ENCODE measurements around the gene UGGT2. TPM values are rescaled to one million over a fixed set of nuclear protein-coding genes. Genes with fewer than 3 reads are reported as not detected.
"Not testable (repeated sequence)": the region's sequence is repeated elsewhere in the genome, so short reads cannot be mapped to it uniquely, and the experiment has no call there.

Gene UGGT2
- total RNA-seq, 4 donors from 2014 or later, result 7.7 to 35.3 (median 11.1) TPM

DNA sequence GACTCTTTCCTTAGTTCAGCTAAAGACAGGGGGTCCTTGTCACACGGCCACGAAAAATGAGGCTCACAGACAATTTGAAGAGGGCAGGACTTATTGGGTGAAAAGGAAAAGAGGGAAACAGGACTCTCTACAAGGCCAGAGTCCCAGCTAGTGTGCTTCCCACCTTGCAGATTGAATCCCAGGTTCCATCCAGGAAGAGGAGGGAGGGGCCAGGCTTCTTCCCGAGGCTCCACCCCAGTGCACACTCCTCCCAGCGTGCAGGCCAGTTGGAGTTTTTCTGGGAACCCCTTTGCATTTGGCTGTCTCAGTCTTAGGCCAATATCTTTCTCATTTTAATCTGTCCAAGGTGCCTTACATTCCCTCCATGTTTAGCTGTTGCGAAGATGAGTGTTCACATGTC is 269.5 kb downstream of the UGGT2 start:
- Histone ChIP-seq H3K27ac (no peak overlapping the region), H3K36me3 (peaks cover 0 to 64% (median 0%) of the 10 kb centered on the region in 3 donors), H3K9me3 (peaks cover 0 to 4% (median 0%) of the 10 kb centered on the region in 3 donors), H3K27me3 (no peaks in the 10 kb centered on the region), H3K4me1 (peaks cover 0 to 13% (median 7%) of the 10 kb centered on the region in 3 donors), H3K4me3 (no peak overlapping the region)
- DNase-seq, result no peak
- intact Hi-C loops (cut with DNase I), result no loop called here
- TF ChIP-seq, protein P1, sequence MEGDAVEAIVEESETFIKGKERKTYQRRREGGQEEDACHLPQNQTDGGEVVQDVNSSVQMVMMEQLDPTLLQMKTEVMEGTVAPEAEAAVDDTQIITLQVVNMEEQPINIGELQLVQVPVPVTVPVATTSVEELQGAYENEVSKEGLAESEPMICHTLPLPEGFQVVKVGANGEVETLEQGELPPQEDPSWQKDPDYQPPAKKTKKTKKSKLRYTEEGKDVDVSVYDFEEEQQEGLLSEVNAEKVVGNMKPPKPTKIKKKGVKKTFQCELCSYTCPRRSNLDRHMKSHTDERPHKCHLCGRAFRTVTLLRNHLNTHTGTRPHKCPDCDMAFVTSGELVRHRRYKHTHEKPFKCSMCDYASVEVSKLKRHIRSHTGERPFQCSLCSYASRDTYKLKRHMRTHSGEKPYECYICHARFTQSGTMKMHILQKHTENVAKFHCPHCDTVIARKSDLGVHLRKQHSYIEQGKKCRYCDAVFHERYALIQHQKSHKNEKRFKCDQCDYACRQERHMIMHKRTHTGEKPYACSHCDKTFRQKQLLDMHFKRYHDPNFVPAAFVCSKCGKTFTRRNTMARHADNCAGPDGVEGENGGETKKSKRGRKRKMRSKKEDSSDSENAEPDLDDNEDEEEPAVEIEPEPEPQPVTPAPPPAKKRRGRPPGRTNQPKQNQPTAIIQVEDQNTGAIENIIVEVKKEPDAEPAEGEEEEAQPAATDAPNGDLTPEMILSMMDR (IDR thresholded peaks at IDR 0.05), result no peak
- no peak for TF ChIP-seq POLR2A (IDR thresholded peaks at IDR 0.05)
- 90 to 96% methylated on average over 3 to 5 of the region's 5 CpGs for WGBS, 2 donors

DNA sequence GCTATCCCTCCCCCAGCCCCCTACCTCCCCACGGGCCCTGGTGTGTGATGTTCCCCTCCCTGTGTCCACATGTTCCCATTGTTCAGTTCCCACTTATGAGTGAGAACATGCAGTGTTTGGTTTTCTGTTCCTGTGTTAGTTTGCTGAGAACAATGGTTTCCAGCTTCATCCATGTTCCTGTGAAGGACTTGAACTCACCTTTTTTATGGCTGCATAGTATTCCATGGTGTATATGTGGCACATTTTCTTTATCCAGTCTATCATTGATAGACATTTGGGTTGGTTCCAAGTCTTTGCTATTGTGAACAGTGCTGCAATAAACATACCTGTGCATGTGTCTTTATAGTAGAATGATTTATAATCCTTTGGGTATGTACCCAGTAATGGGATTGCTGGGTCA is 271.3 kb downstream of the UGGT2 start:
- not testable (repeated sequence) for H3K4me3 ChIP-seq

DNA sequence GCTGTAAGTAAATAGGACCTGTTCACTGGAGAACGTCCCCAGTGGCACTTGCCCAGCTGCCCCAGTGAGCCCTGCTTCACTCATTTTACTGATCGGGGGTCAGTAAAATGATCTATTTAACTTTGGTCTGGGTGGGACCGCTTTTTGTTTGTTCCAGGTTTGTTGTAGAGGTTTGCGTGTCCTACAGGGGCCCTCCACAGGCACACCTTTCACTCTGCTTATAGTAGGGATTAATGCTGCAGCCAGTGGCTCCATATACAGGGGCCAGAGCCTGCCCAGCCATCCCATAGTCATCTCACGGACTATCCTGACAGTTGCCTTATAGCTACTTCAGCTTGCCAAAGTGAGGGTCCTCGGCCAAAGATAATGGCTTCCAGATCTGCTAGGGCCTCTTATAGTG is 272.2 kb downstream of the UGGT2 start:
- H3K4me1 ChIP-seq, result peaks cover 0 to 13% (median 7%) of the 10 kb centered on the region in 3 donors
- WGBS, 2 donors, result 93 to 97% methylated on average over 6 of the region's 6 CpGs
- DNase-seq, result no peak
- peaks cover 0 to 4% (median 0%) of the 10 kb centered on the region in 3 donors for H3K9me3 ChIP-seq
- H3K27ac ChIP-seq, result no peak overlapping the region
- H3K4me3 ChIP-seq, result no peak overlapping the region
- intact Hi-C loops (cut with DNase I), result no loop called here
- H3K27me3 ChIP-seq, result no peaks in the 10 kb centered on the region
- TF ChIP-seq, protein P1 (IDR thresholded peaks at IDR 0.05), result no peak
- TF ChIP-seq POLR2A (IDR thresholded peaks at IDR 0.05), result no peak
- peaks cover 0 to 57% (median 0%) of the 10 kb centered on the region in 3 donors for H3K36me3 ChIP-seq

More for the DNA sequence above, 271.3 kb downstream of the UGGT2 start:
- H3K27me3 ChIP-seq; H3K9me3 ChIP-seq; intact Hi-C loops (cut with DNase I); H3K27ac ChIP-seq; DNase-seq: not testable (repeated sequence)
- 63% methylated on average over 1 of the region's 1 CpG; no CpG with 5 or more reads in 1 of the 2 donors for WGBS, 2 donors
- H3K36me3 ChIP-seq, result peaks cover 0 to 60% (median 0%) of the 10 kb centered on the region in 3 donors
- peaks cover 0 to 13% (median 7%) of the 10 kb centered on the region in 3 donors for H3K4me1 ChIP-seq

DNA sequence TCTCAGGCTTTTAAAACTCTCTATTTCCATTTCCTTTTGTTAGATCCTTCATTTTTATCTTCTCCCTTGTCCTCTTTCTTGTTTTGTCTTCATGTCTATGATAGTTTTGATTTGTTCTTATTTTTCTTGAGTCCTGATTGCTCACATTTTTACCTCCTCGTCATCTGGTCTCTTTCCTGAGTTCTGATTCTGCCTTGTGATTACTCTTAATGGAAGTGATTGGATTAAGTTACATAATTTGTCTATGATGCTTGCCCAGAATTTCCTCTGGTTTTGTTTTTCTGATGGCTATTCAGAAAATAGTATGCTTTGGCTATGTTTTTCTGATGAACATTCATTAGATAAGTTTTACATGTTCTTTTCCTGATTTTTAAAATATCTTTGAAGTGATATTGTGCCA is 273.7 kb downstream of the UGGT2 start:
- Histone ChIP-seq H3K9me3 (peaks cover 0 to 4% (median 0%) of the 10 kb centered on the region in 3 donors), H3K4me3 (no peak overlapping the region), H3K4me1 (peaks cover 0 to 10% (median 3%) of the 10 kb centered on the region in 3 donors), H3K27me3 (no peaks in the 10 kb centered on the region), H3K27ac (no peak overlapping the region), H3K36me3 (peaks cover 0 to 59% (median 0%) of the 10 kb centered on the region in 3 donors)
- intact Hi-C loops (cut with DNase I), result no loop called here
- no peak for DNase-seq
- TF ChIP-seq POLR2A (IDR thresholded peaks at IDR 0.05), result no peak
- TF ChIP-seq, protein P1 (IDR thresholded peaks at IDR 0.05), result no peak
- WGBS, 2 donors, result 79 to 84% methylated on average over 1 of the region's 1 CpG

DNA sequence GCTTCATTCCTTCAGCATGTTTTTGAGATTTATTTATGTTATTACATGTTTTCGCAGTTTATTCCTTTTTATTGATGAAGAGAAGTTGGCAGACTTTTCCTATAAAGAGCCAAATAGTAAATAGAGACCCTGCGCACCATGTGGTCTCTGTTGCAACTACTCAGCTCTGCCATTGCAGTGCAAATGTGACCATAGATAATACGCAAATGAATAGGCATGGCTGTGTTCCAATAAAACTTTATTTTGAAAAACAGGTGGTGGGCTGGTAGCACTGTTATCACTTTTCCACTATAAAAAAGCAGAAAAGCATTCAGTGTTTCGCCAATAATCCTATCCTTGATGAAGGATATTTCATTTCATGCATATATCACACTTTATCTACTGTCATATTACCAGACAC is 281.3 kb downstream of the UGGT2 start:
- TF ChIP-seq POLR2A (IDR thresholded peaks at IDR 0.05), result no peak
- TF ChIP-seq, protein P1 (IDR thresholded peaks at IDR 0.05), result no peak
- Histone ChIP-seq H3K4me1 (no peaks in the 10 kb centered on the region), H3K27ac (no peak overlapping the region), H3K4me3 (no peak overlapping the region), H3K27me3 (no peaks in the 10 kb centered on the region), H3K9me3 (no peaks in the 10 kb centered on the region), H3K36me3 (peaks cover 0 to 56% (median 5%) of the 10 kb centered on the region in 3 donors)
- no peak for DNase-seq
- intact Hi-C loops (cut with DNase I), result no loop called here
- 91% methylated on average over 4 of the region's 4 CpGs for WGBS, 2 donors

DNA sequence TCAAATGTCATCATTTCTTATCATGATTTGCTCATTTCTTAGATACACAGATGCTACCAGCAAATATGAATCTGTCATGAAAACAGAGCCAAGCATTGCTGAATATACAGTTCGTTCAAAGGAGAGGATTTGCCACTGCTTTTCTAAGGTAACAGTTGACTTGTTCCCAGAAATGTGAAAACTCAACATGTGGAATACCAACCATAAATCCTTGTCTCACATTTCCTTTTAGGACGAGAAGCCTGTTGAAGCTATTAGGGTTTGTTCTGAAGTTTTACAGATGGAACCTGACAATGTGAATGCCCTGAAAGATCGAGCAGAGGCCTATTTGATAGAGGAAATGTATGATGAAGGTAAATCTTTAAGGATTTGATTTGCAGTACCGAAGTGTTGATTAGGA is 289.6 kb downstream of the UGGT2 start:
- DNase-seq, result no peak
- WGBS, 2 donors, result 84 to 87% methylated on average over 4 of the region's 4 CpGs
- TF ChIP-seq, protein P1 (IDR thresholded peaks at IDR 0.05), result no peak
- no peak for TF ChIP-seq POLR2A (IDR thresholded peaks at IDR 0.05)

DNA sequence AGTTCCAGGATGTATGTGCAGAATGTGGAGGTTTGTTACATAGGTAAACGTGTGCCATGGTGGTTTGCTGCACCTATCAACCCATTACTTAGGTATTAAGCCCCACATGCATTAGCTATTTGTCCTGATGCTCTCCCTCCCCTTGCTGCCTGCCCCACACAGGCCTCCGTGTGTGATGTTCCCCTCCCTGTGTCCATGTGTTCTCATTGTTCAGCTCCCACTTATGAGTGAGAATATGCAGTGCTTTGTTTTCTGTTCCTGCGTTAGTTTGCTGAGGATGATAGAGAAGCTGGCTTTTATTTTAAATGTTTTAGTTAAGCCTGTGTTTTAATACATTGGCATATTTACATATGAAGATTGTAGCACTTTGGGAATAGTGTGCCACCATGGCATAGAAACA is 290.6 kb downstream of the UGGT2 start:
- H3K36me3 ChIP-seq, result peaks cover 0 to 77% (median 0%) of the 10 kb centered on the region in 3 donors
- DNase-seq; H3K4me1 ChIP-seq; H3K4me3 ChIP-seq; intact Hi-C loops (cut with DNase I); H3K27me3 ChIP-seq; H3K27ac ChIP-seq; H3K9me3 ChIP-seq: not testable (repeated sequence)
- 82 to 83% methylated on average over 3 of the region's 3 CpGs for WGBS, 2 donors

More for the DNA sequence above, 289.6 kb downstream of the UGGT2 start:
- H3K4me3 ChIP-seq, result no peak overlapping the region
- H3K36me3 ChIP-seq, result peaks cover 0 to 78% (median 2%) of the 10 kb centered on the region in 3 donors
- intact Hi-C loops (cut with DNase I), result no loop called here
- no peak overlapping the region for H3K27ac ChIP-seq
- H3K4me1 ChIP-seq, result no peaks in the 10 kb centered on the region
- no peaks in the 10 kb centered on the region for H3K27me3 ChIP-seq
- H3K9me3 ChIP-seq, result no peaks in the 10 kb centered on the region

All from esophagus squamous epithelium (tissue), 5 donors.